Amniotic epithelial cell (primary cell): ENCODE measurements around the gene TRIM21.
"Not testable (repeated sequence)": the region's sequence is repeated elsewhere in the genome, so short reads cannot be mapped to it uniquely, and the experiment has no call there.

Experiments used
- DNase-seq: peaks from one replicate; pipeline ENCODE4 v3.0.0-alpha.2; 2010; ENCODE audit warnings: low read depth

Gene TRIM21

GRCh38 chr11:4393209-4393857 lies at the start of gene TRIM21:
Gene TRIM21, minus strand, starts transcription at chr11:4393702. Its CDS starts 3,293 bp downstream, at chr11:4390409.
- peak; percentile 86 for DNase-seq

GRCh38 chr11:4441515-4441914 lies 48.0 kb upstream of the TRIM21 start:
- DNase-seq, result no peak

- no peak for DNase-seq
Observed at GRCh38 chr11:4436411-4436810, 42.9 kb upstream of the TRIM21 start.

- DNase-seq, result no peak
Observed at GRCh38 chr11:4433856-4434255, 40.4 kb upstream of the TRIM21 start.

- DNase-seq, result no peak
Observed at GRCh38 chr11:4430051-4430450, 36.5 kb upstream of the TRIM21 start.

GRCh38 chr11:4418403-4418802 lies 24.9 kb upstream of the TRIM21 start:
- no peak for DNase-seq

GRCh38 chr11:4416816-4417215 lies 23.3 kb upstream of the TRIM21 start:
- DNase-seq, result no peak

GRCh38 chr11:4416306-4416705 lies 22.8 kb upstream of the TRIM21 start:
- DNase-seq, result no peak

- DNase-seq, result not testable (repeated sequence)
Observed at GRCh38 chr11:4406206-4406605, 12.7 kb upstream of the TRIM21 start.

GRCh38 chr11:4393858-4394223 lies 339 bp upstream of the TRIM21 start:
- DNase-seq, result no peak

GRCh38 chr11:4388221-4388620 lies 5.3 kb downstream of the TRIM21 start:
- DNase-seq, result no peak

GRCh38 chr11:4385978-4386740 lies 7.3 kb downstream of the TRIM21 start:
- DNase-seq, result no peak

- DNase-seq, result no peak
Observed at GRCh38 chr11:4381901-4382300, 11.6 kb downstream of the TRIM21 start.

- no peak for DNase-seq
Observed at GRCh38 chr11:4375431-4376140, 17.9 kb downstream of the TRIM21 start.

- DNase-seq, result no peak
Observed at GRCh38 chr11:4370166-4370565, 23.3 kb downstream of the TRIM21 start.

GRCh38 chr11:4368286-4368685 lies 25.2 kb downstream of the TRIM21 start, which contains the start of gene OR52B4:
Gene OR52B4, minus strand, starts transcription at chr11:4368386. Its CDS starts 91 bp downstream, at chr11:4368295.
- no peak for DNase-seq

GRCh38 chr11:4348142-4348541 lies 45.4 kb downstream of the TRIM21 start:
- not testable (repeated sequence) for DNase-seq

- DNase-seq, result not testable (repeated sequence)
Observed at GRCh38 chr11:4345366-4345765, 48.1 kb downstream of the TRIM21 start.
